Testis (tissue), 3 donors: Measurements from ENCODE around the gene SLC17A9. TPM values are rescaled to one million over a fixed set of nuclear protein-coding genes. Genes with fewer than 3 reads are reported as not detected.

ENCODE experiments used
- DNase-seq: peaks from one replicate; pipeline ENCODE4 v3.0.0-alpha.2; 2019
- H3K27ac ChIP-seq, 2 donors: fragments of 200-600 bp; sonication (generic); one replicate each; pipeline ENCODE4 v1.5.1; 2019
- H3K27me3 ChIP-seq: fragments of 200-600 bp; sonication (generic); one replicate; pipeline ENCODE4 v1.5.1; 2019
- H3K36me3 ChIP-seq: fragments of 200-600 bp; sonication (generic); one replicate; pipeline ENCODE4 v1.5.1; 2017; ENCODE audit warnings: low read depth; ENCODE audit errors: missing control alignments
- H3K4me1 ChIP-seq: fragments of 200-600 bp; sonication (generic); one replicate; pipeline ENCODE4 v1.5.1; 2019
- H3K4me3 ChIP-seq, 2 donors: fragments of 200-600 bp; sonication (generic); one replicate each; pipeline ENCODE4 v1.5.1; 2017 to 2019
- H3K9me3 ChIP-seq: fragments of 200-600 bp; sonication (generic); one replicate; pipeline ENCODE4 v1.5.1; 2017
- POLR2A ChIP-seq: fragments of 450-650 bp; IDR thresholded peaks from one replicate; pipeline ENCODE4 v1.6.1; 2017; ENCODE audit warnings: antibody characterized with exemption, mild to moderate bottlenecking, moderate library complexity
- whole genome bisulfite sequencing, 2 donors: methylation state at CpG; one replicate each; pipeline ENCODE4 v1.1.5; 2018; 5-methylcytosine and 5-hydroxymethylcytosine counted together
- intact Hi-C: fragments of 100-400 bp; cut with DNase I; formaldehyde crosslinking; loops from one replicate; pipeline ENCODE4 v1.15.1; 2023; ENCODE audit warnings: low total_unique reads
- polyA plus RNA-seq: library from polyadenylated mRNA; stranded (reverse); fragments of 350-450 nt; fragmentation: Illumina TruSeq; extraction: RNeasy Lipid Tissue Mini Kit (QIAGEN cat#74804); gene quantifications from one replicate; pipeline ENCODE4 v1.2.3, GENCODE V29; 2014; ENCODE audit warnings: low read depth, low replicate concordance; ENCODE audit not compliant: insufficient read depth
- total RNA-seq, 2 donors: library from RNA; depleted of rRNA; stranded (reverse); fragments of >200 nt; gene quantifications; one replicate each; pipeline ENCODE4 v1.2.3, GENCODE V29; 2016
- TF ChIP-seq, protein P1 (sequence below), 3 experiments: fragments of 450-650 bp in 2 of 3; fragments of 200-600 bp in 1 of 3; sonication (generic) in 1 of 3; IDR thresholded peaks; one replicate each; pipeline ENCODE4 v1.5.1; 2016 to 2019; ENCODE audit warnings: antibody characterized with exemption in 3 of 3, mild to moderate bottlenecking in 2 of 3, moderate library complexity in 1 of 3

The SLC17A9 gene
- total and polyA plus RNA-seq, 3 donors from 2014 or later = 2.1 to 3.2 (median 2.9) TPM

DNA sequence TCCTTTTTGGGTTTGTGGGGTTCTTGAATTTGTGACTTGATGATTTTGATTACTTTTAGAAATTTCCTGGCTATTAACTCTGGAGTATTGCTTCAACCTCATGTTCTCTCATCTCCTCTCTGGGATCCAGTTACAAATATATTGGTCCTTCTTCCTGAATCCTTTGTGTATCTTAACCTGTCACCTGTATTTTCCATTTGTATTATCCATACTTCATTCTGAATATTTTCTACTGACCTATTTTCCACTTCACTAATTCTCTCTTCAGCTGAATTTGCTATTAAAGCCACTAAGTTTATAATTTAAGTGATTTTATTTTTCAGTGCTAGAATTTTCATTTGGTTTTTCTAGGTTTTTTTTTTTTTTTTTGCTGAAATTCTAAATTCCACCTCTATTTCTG, 60.7 kb downstream of the SLC17A9 start:
- H3K4me3 ChIP-seq = no peak overlapping the region
- no peaks in the 10 kb centered on the region for H3K27me3 ChIP-seq
- no peaks in the 10 kb centered on the region for H3K4me1 ChIP-seq
- no peak for TF ChIP-seq POLR2A
- TF ChIP-seq, protein P1, sequence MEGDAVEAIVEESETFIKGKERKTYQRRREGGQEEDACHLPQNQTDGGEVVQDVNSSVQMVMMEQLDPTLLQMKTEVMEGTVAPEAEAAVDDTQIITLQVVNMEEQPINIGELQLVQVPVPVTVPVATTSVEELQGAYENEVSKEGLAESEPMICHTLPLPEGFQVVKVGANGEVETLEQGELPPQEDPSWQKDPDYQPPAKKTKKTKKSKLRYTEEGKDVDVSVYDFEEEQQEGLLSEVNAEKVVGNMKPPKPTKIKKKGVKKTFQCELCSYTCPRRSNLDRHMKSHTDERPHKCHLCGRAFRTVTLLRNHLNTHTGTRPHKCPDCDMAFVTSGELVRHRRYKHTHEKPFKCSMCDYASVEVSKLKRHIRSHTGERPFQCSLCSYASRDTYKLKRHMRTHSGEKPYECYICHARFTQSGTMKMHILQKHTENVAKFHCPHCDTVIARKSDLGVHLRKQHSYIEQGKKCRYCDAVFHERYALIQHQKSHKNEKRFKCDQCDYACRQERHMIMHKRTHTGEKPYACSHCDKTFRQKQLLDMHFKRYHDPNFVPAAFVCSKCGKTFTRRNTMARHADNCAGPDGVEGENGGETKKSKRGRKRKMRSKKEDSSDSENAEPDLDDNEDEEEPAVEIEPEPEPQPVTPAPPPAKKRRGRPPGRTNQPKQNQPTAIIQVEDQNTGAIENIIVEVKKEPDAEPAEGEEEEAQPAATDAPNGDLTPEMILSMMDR (IDR thresholded peaks at IDR 0.05) = no peak
- no peak for DNase-seq
- intact Hi-C loops = no loop called here
- H3K27ac ChIP-seq = no peak overlapping the region
- no peaks in the 10 kb centered on the region for H3K36me3 ChIP-seq
- H3K9me3 ChIP-seq = no peaks in the 10 kb centered on the region

DNA sequence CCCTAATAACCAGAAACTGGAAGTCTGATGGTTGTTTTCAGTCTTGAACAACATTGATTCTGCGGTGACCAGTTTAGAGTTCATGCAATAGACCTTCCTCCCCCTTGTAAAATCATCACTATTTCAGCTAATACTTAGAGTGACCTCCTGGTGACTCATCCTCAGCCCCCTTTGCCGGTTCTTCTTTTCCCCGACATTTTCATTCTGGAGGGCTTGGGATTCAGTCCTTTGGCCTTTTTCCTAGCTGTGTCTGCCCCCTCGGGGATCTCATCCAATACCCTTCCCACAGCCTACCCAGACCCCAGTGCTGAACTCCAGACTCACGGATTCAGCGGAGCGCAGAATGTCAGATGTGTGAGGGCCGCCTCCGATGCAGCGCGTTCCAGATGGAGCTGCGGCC, 61.8 kb downstream of the SLC17A9 start:
- H3K27ac ChIP-seq = no peak overlapping the region
- no peaks in the 10 kb centered on the region for H3K9me3 ChIP-seq
- DNase-seq = no peak
- intact Hi-C loops = no loop called here
- TF ChIP-seq POLR2A = no peak
- TF ChIP-seq, protein P1 (IDR thresholded peaks at IDR 0.05) = no peak
- 30 to 51% methylated on average over 12 of the region's 12 CpGs for WGBS, 2 donors
- no peak overlapping the region for H3K4me3 ChIP-seq
- H3K4me1 ChIP-seq = no peaks in the 10 kb centered on the region
- no peaks in the 10 kb centered on the region for H3K27me3 ChIP-seq
- H3K36me3 ChIP-seq = no peaks in the 10 kb centered on the region

DNA sequence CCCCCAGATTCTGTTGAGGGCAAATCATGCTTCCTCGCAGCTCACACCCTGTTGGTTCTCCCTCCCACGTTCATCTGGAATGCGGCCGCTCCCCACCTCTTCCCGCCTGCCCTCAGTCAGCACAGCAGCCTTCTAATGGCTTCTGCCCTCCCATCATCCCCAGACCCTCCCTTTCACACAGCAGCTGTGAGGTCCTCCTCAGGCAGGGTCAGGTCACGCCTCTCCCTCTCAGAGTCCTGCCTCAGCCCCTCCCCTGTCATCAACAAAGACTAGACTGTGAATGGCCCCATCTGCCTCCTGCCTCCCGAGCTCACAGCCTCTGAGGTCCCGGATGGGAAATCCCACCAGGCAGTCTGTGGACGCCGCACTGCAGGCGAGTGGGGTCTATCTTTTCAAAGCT, 62.2 kb downstream of the SLC17A9 start:
- DNase-seq = no peak
- 30 to 35% methylated on average over 8 of the region's 11 CpGs for WGBS, 2 donors
- TF ChIP-seq POLR2A = no peak
- TF ChIP-seq, protein P1 (IDR thresholded peaks at IDR 0.05) = no peak
- intact Hi-C loops = no loop called here
- Histone ChIP-seq H3K4me1 (no peaks in the 10 kb centered on the region), H3K9me3 (no peaks in the 10 kb centered on the region), H3K27ac (no peak overlapping the region), H3K27me3 (no peaks in the 10 kb centered on the region), H3K4me3 (no peak overlapping the region), H3K36me3 (no peaks in the 10 kb centered on the region)

DNA sequence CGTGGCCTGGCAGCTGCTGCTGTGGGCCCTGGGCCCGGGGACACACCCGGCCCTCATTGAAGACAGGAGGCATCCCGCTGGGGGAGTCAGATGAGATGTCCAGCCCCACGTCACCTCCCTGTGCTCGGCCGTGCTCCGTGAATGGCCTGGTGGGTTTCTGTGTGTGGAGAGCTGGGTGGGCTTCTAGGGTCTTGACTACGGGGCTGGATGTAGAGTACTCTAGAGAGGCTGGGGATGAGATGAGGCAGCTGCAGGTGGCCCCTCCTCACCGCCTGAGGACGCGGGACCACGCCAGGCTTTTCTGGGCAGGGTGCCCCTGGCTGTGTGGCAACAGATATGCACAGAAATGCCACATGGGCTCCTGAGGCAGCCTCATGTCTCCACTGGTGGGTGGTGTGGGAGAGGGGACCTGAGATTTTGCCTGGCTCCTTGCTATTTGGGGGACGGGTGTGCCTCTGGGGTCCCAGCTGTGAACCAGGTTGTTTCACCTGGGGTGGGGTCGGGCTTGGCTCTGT, 62.7 kb downstream of the SLC17A9 start:
- TF ChIP-seq, protein P1 (IDR thresholded peaks at IDR 0.05) = no peak
- TF ChIP-seq POLR2A = no peak
- H3K27me3 ChIP-seq = no peaks in the 10 kb centered on the region
- 65 to 75% methylated on average over 4 to 14 of the region's 15 CpGs for WGBS, 2 donors

DNA sequence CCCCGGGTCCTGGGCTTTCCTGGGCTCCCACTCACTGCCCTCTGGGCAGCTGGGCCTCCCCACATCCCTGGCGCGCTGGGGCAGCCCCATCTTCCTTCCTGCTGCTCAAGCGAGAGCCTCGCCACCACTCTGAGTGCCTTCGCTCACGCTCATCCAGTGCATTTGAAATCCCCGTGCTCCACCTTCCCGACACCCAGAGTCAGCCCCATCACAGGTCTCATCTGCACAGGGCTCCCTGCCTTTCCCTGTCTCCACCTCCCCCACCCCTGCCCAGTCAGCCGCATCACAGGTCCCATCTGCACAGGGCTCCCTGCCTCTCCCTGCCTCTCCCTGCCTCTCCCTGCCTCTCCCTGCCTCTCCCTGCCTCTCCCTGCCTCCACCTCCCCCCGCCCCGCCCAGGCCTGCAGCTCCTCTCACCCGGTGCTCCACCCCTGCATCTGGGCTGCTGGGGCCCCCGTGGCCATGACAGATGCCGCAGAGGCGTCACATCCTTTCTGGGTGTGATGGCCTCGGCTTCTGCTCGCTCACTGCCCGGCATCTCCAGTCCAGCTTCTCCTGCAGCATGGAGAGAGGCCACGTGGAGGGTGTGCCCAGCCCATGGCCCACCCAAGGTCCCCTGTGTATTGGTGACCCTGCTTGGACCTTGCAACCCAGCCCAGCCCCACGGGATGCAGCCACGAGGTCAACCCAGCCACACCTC, 63.3 kb downstream of the SLC17A9 start:
- Histone ChIP-seq H3K27me3 (no peaks in the 10 kb centered on the region), H3K27ac (no peak overlapping the region), H3K36me3 (no peaks in the 10 kb centered on the region), H3K9me3 (no peaks in the 10 kb centered on the region), H3K4me3 (no peak overlapping the region), H3K4me1 (no peaks in the 10 kb centered on the region)
- TF ChIP-seq, protein P1 (IDR thresholded peaks at IDR 0.05) = no peak
- TF ChIP-seq POLR2A = no peak
- intact Hi-C loops = no loop called here
- DNase-seq = no peak
- 83 to 84% methylated on average over 18 to 21 of the region's 22 CpGs for WGBS, 2 donors

More for the DNA sequence above, 62.7 kb downstream of the SLC17A9 start:
- no peaks in the 10 kb centered on the region for H3K36me3 ChIP-seq
- DNase-seq = no peak
- intact Hi-C loops = no loop called here
- H3K4me3 ChIP-seq = no peak overlapping the region
- H3K9me3 ChIP-seq = no peaks in the 10 kb centered on the region
- no peaks in the 10 kb centered on the region for H3K4me1 ChIP-seq
- H3K27ac ChIP-seq = no peak overlapping the region
